GM23248 (cell line): ENCODE results near the gene ITIH4. TPM values are rescaled to one million over a fixed set of nuclear protein-coding genes. Genes with fewer than 3 reads are reported as not detected.
A peak's percentile ranks its signal among the peaks of the same experiment; 100 is the strongest.

Experiments
- DNase-seq: peaks from one replicate; pipeline ENCODE4 v3.0.0-alpha.2; 2015
- H2AFZ ChIP-seq: fragments of 200-600 bp; sonication (generic); 2 replicates; pipeline ENCODE4 v1.6.1; 2016; ENCODE audit warnings: antibody characterized with exemption
- H3F3A ChIP-seq: fragments of 200-600 bp; sonication (generic); 2 replicates; pipeline ENCODE4 v1.6.1; 2016; ENCODE audit warnings: mild to moderate bottlenecking, antibody characterized with exemption, mixed run types; ENCODE audit not compliant: insufficient read depth
- H3K27ac ChIP-seq: fragments of 200-600 bp; sonication (generic); 2 replicates; pipeline ENCODE4 v1.5.1; 2016; ENCODE audit warnings: mild to moderate bottlenecking
- H3K27me3 ChIP-seq: fragments of 200-600 bp; sonication (generic); replicated peaks from 2 replicates; pipeline ENCODE4 v1.6.1; 2016; ENCODE audit warnings: mild to moderate bottlenecking; ENCODE audit not compliant: insufficient read depth
- H3K36me3 ChIP-seq: fragments of 200-600 bp; sonication (generic); 2 replicates; pipeline ENCODE4 v1.6.1; 2016; ENCODE audit warnings: low read depth, mild to moderate bottlenecking
- H3K4me1 ChIP-seq: fragments of 200-600 bp; sonication (generic); 2 replicates; pipeline ENCODE4 v1.6.1; 2016; ENCODE audit warnings: mild to moderate bottlenecking; ENCODE audit not compliant: insufficient read depth
- H3K4me2 ChIP-seq: fragments of 200-600 bp; sonication (generic); one replicate; pipeline ENCODE4 v1.6.1; 2016; ENCODE audit warnings: mild to moderate bottlenecking; ENCODE audit not compliant: unreplicated experiment
- H3K4me3 ChIP-seq: fragments of 200-600 bp; sonication (generic); 2 replicates; pipeline ENCODE4 v1.5.1; 2016; ENCODE audit warnings: mild to moderate bottlenecking
- H3K79me2 ChIP-seq: fragments of 200-600 bp; sonication (generic); 2 replicates; pipeline ENCODE4 v1.6.1; 2016; ENCODE audit warnings: mild to moderate bottlenecking; ENCODE audit not compliant: insufficient read depth
- H3K9ac ChIP-seq: fragments of 200-600 bp; sonication (generic); 2 replicates; pipeline ENCODE4 v1.6.1; 2016; ENCODE audit warnings: mild to moderate bottlenecking
- H3K9me2 ChIP-seq: fragments of 200-600 bp; sonication (generic); 2 replicates; pipeline ENCODE4 v1.6.1; 2016; ENCODE audit warnings: mixed run types, mild to moderate bottlenecking, moderate library complexity; ENCODE audit not compliant: insufficient read depth
- H3K9me3 ChIP-seq: fragments of 200-600 bp; sonication (generic); one replicate; pipeline ENCODE4 v1.6.1; 2017; ENCODE audit warnings: low read depth
- H4K20me1 ChIP-seq: fragments of 200-600 bp; sonication (generic); 2 replicates; pipeline ENCODE4 v1.6.0; 2016; ENCODE audit not compliant: insufficient read depth
- EZH2 ChIP-seq: fragments of 200-600 bp; sonication (generic); IDR thresholded peaks from 2 replicates; pipeline ENCODE4 v1.6.1; 2018; ENCODE audit warnings: antibody characterized with exemption, mild to moderate bottlenecking; ENCODE audit not compliant: insufficient read depth, poor library complexity, severe bottlenecking
- EZH2phosphoT487 ChIP-seq: fragments of 200-600 bp; sonication (generic); IDR thresholded peaks from 2 replicates; pipeline ENCODE4 v1.6.1; 2018; ENCODE audit warnings: antibody characterized with exemption, moderate library complexity, mild to moderate bottlenecking, low read depth; ENCODE audit not compliant: insufficient read depth
- WGBS, 2 experiments: methylation state at CpG; one replicate each; pipeline ENCODE4 v1.1.6; 2015 to 2017; ENCODE audit warnings: low lambda C conversion rate in 2 of 2, low coverage in 1 of 2; ENCODE audit errors: missing lambda C conversion rate in 2 of 2; 5-methylcytosine and 5-hydroxymethylcytosine counted together
- in situ Hi-C: fragments of 300-500 bp; cut with MboI; formaldehyde crosslinking; loops from 2 replicates; pipeline ENCODE4 v1.15.0; 2020
- polyA plus RNA-seq: library from polyadenylated mRNA; unstranded; fragments of >200 nt; fragmentation: Nextera tagmentation; extraction: Ambion mirVana; gene quantifications from 2 replicates; pipeline ENCODE4 v1.2.1, GENCODE V29; 2016
- total RNA-seq: library from RNA; depleted of rRNA; stranded (reverse); fragments of >200 nt; shearing (Covaris generic); gene quantifications from 2 replicates; pipeline ENCODE4 v1.2.3, GENCODE V29; 2014

The ITIH4 gene
- total and polyA plus RNA-seq, 2 experiments from 2014 or later, result 0.11 TPM; not detected in 1

DNA sequence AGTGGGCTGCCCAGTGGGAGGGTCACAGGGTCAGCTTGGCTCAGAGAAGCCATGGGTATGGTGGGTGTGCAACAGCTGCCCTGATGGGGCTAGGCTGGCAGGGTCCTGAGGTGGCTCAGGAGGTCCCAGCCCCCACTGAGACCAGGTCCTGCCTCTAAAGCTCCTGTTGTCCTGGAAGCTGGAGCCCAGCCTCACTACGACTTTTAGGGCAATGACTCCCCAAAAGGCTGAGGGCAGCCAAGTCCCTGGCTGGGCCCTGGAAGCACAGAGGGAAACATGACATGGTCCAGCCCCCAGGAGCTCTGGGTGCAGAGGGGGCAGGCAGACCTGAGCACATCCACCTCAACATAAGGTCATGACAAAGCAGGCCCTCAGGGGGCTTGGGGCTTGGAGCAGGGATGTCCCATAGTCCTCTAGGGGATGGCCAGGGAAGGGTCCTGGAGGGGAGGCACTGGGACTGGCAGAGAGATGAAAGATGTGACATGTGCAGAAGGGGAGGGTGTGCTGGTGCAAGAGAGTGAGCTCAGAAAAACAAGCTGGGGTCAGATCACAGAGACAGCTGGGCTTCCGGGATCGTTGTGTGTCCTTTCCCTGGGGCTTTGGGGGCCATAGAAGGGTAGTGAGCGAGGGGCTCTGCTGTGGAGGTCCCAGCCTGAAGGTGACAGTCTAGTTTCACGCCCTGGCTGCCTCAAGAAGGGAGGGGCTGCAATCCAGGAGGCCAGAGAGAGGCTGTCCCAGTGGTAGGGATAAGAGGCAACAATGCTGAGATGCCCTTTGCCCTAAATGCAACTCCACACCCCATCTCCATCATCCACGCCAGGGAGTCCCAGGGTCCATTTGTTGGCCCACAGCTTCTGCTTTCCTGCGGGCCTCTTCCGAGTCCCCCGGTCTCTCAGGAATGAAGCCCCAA is 36.5 kb downstream of the ITIH4 start:
- 69 to 72% methylated on average over 9 of the region's 9 CpGs for WGBS, 2 experiments
- no peak for DNase-seq
- no peak overlapping the region for H2AFZ ChIP-seq

DNA sequence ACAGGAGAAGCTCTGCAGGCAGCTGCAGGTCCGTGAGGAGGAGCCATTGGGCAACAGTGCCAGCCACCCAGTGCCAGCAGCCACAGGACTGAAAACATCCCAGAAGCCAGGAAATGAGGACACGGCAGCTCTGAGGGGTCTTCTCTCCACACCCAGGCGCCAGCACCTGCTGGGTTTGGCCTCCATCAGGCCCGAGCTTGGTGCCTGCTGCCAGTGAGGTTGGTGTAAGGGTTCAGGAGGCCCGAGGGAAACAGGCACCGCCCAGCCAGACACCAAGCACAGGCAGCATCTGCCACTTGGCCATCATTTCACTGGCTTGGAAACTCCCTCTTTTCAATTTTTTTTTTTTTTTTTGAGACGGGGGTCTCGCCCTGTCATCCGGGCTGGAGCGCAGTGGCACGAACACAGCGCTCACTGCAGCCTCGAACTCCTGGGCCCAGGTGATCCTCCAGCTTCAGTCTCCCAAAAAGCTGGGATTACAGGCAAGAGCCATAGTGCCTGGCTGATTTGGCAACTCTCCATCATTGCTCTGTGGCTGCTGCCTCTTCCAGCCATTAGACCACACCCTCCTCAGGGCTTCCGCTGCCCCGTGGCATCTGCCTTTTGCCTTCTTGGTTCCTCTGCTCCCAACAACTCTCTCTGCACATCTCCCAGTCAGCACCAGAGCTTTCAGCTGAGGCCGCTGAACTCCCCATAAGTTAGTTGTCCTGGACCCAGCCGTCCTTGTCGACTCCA is 37.3 kb downstream of the ITIH4 start:
- Histone ChIP-seq H3K79me2 (no peaks in the 10 kb centered on the region), H3K9me2 (no peaks in the 10 kb centered on the region), H3K4me3 (no peak overlapping the region), H3K27me3 (no peaks in the 10 kb centered on the region; the same call in 1 of the 2 replicates), H3K36me3 (no peaks in the 10 kb centered on the region), H3K4me1 (no peaks in the 10 kb centered on the region), H2AFZ (no peak overlapping the region), H3K9ac (no peak overlapping the region), H3K4me2 (no peak overlapping the region), H3K9me3 (no peaks in the 10 kb centered on the region), H3K27ac (no peak overlapping the region), H4K20me1 (no peaks in the 10 kb centered on the region), H3F3A (no peaks in the 10 kb centered on the region)
- 39 to 44% methylated on average over 18 of the region's 18 CpGs for WGBS, 2 experiments
- TF ChIP-seq EZH2phosphoT487, result no peak
- in situ Hi-C loops, result no loop called here
- DNase-seq, result peak; percentile 68

More for the DNA sequence above, 36.5 kb downstream of the ITIH4 start:
- in situ Hi-C loops, result no loop called here
- Histone ChIP-seq H3K9ac (no peak overlapping the region), H3K4me2 (no peak overlapping the region), H3K27ac (no peak overlapping the region), H4K20me1 (no peaks in the 10 kb centered on the region), H3K36me3 (no peaks in the 10 kb centered on the region), H3K9me2 (no peaks in the 10 kb centered on the region), H3F3A (no peaks in the 10 kb centered on the region), H3K9me3 (no peaks in the 10 kb centered on the region), H3K79me2 (no peaks in the 10 kb centered on the region), H3K4me3 (no peak overlapping the region), H3K27me3 (no peaks in the 10 kb centered on the region; the same call in 1 of the 2 replicates), H3K4me1 (no peaks in the 10 kb centered on the region)
- TF ChIP-seq EZH2 (no peak), EZH2phosphoT487 (no peak)

DNA sequence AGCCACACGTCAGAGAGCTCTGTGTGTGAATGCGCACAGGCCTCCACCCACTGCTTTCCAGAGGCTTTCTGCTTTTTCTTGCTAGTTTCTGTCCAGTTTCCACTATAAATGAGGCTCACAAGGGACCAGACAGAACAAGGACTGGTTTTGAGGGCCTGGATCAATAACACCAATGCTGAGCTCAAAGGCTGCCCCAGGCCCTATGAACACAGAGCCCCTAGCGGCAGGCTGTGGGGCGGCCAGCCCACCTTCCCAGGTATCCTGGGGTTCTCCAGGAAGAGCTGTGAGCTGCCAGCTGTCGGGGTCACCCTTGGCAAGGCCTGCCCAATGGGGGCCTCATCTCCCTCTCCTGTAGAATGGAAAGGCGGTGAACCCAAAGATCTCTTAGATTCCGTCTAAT is 38.1 kb downstream of the ITIH4 start:
- Histone ChIP-seq H3K4me2 (no peak overlapping the region), H4K20me1 (no peaks in the 10 kb centered on the region), H3K9ac (no peak overlapping the region), H3K4me1 (no peaks in the 10 kb centered on the region), H3K36me3 (no peaks in the 10 kb centered on the region), H3K9me2 (no peaks in the 10 kb centered on the region), H3F3A (no peaks in the 10 kb centered on the region), H3K9me3 (no peaks in the 10 kb centered on the region), H3K27ac (no peak overlapping the region), H3K79me2 (no peaks in the 10 kb centered on the region), H3K27me3 (no peaks in the 10 kb centered on the region; the same call in 1 of the 2 replicates), H2AFZ (no peak overlapping the region), H3K4me3 (no peak overlapping the region)
- no peak for DNase-seq
- WGBS, 2 experiments, result 78 to 81% methylated on average over 7 of the region's 7 CpGs
- TF ChIP-seq EZH2phosphoT487 (no peak), EZH2 (no peak)
- in situ Hi-C loops, result no loop called here

DNA sequence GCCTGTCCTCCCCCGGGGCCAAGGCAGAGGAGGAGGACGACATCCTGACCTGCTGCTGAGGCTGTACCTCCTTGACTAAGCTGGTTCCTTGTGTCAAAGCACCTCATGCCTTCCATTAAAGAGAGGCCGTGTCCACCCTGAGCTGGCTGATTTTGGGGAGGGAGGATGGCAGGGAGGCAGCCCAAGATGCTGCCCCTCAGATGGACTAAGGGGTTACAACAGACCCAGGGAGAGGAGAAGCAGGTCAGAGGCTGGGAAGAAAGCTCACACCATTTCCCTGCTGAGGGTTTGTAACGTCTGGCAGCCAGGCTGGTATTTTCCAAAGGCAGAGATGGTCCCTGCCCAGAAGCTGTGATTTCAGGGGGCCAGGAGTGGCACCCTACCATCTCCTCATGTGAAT is 38.5 kb downstream of the ITIH4 start:
- in situ Hi-C loops, result no loop called here
- no peak overlapping the region for H3K4me3 ChIP-seq
- no peak for TF ChIP-seq EZH2phosphoT487
- TF ChIP-seq EZH2, result no peak
- no peak overlapping the region for H3K4me2 ChIP-seq
- H3K9me3 ChIP-seq, result no peaks in the 10 kb centered on the region
- DNase-seq, result no peak
- no peaks in the 10 kb centered on the region for H3K79me2 ChIP-seq
- no peaks in the 10 kb centered on the region for H3K36me3 ChIP-seq
- no peaks in the 10 kb centered on the region for H3F3A ChIP-seq
- no peaks in the 10 kb centered on the region for H4K20me1 ChIP-seq
- H3K9ac ChIP-seq, result no peak overlapping the region
- no peaks in the 10 kb centered on the region for H3K4me1 ChIP-seq
- H3K27me3 ChIP-seq, result no peaks in the 10 kb centered on the region; the same call in 1 of the 2 replicates
- no peaks in the 10 kb centered on the region for H3K9me2 ChIP-seq
- no peak overlapping the region for H2AFZ ChIP-seq
- WGBS, 2 experiments, result 51 to 66% methylated on average over 4 of the region's 4 CpGs
- H3K27ac ChIP-seq, result no peak overlapping the region
